NCI-H1694 (cell line): Measurements from ENCODE around the gene KHDRBS2.

Source experiments
- DNase-seq: peaks from one replicate; lab custom pipeline; 2025; lab: John Stamatoyannopoulos, UW

KHDRBS2 gene

GRCh38 chr6:62285612-62286469 lies at the start of gene KHDRBS2:
Gene KHDRBS2 (minus strand): TSS chr6:62286225.
- no peak for DNase-seq

- DNase-seq, result no peak
Observed at GRCh38 chr6:62328607-62329006, 42.6 kb upstream of the KHDRBS2 start.

GRCh38 chr6:62324834-62325233 lies 38.8 kb upstream of the KHDRBS2 start:
- DNase-seq, result no peak

GRCh38 chr6:62323818-62324431 lies 37.9 kb upstream of the KHDRBS2 start:
- DNase-seq, result no peak

- no peak for DNase-seq
Observed at GRCh38 chr6:62298745-62299392, 12.8 kb upstream of the KHDRBS2 start.

GRCh38 chr6:62296541-62296940 lies 10.5 kb upstream of the KHDRBS2 start:
- DNase-seq, result no peak

- no peak for DNase-seq
Observed at GRCh38 chr6:62288974-62289373, 2.9 kb upstream of the KHDRBS2 start.

GRCh38 chr6:62288562-62288961 lies 2.5 kb upstream of the KHDRBS2 start:
- DNase-seq, result no peak

- no peak for DNase-seq
Observed at GRCh38 chr6:62286470-62286843, 432 bp upstream of the KHDRBS2 start.

GRCh38 chr6:62284725-62285124 lies 1.3 kb downstream of the KHDRBS2 start:
- DNase-seq, result no peak

- no peak for DNase-seq
Observed at GRCh38 chr6:62283796-62284411, 2.1 kb downstream of the KHDRBS2 start.

- no peak for DNase-seq
Observed at GRCh38 chr6:62283365-62283764, 2.7 kb downstream of the KHDRBS2 start.

- DNase-seq, result no peak
Observed at GRCh38 chr6:62280099-62280498, 5.9 kb downstream of the KHDRBS2 start.

GRCh38 chr6:62272114-62272513 lies 13.9 kb downstream of the KHDRBS2 start:
- no peak for DNase-seq

GRCh38 chr6:62265906-62266525 lies 20.0 kb downstream of the KHDRBS2 start:
- no peak for DNase-seq

GRCh38 chr6:62262283-62262682 lies 23.7 kb downstream of the KHDRBS2 start:
- no peak for DNase-seq

- no peak for DNase-seq
Observed at GRCh38 chr6:62246087-62246486, 39.9 kb downstream of the KHDRBS2 start.

- DNase-seq, result no peak
Observed at GRCh38 chr6:62236784-62237183, 49.2 kb downstream of the KHDRBS2 start.

- DNase-seq, result no peak
Observed at GRCh38 chr6:62229231-62229630, 56.8 kb downstream of the KHDRBS2 start.

- DNase-seq, result no peak
Observed at GRCh38 chr6:62217866-62218265, 68.2 kb downstream of the KHDRBS2 start.

- DNase-seq, result no peak
Observed at GRCh38 chr6:62202078-62202477, 83.9 kb downstream of the KHDRBS2 start.

- DNase-seq, result no peak
Observed at GRCh38 chr6:62192593-62192992, 93.4 kb downstream of the KHDRBS2 start.
